AML-193 (cell line): ENCODE data around the gene DHRSX.
"Not testable (repeated sequence)": the region's sequence is repeated elsewhere in the genome, so short reads cannot be mapped to it uniquely, and the experiment has no call there.

Experiments
- DNase-seq, 2 experiments: peaks; one replicate each; lab custom pipeline; 2025; lab: John Stamatoyannopoulos, UW

The DHRSX gene

DNA sequence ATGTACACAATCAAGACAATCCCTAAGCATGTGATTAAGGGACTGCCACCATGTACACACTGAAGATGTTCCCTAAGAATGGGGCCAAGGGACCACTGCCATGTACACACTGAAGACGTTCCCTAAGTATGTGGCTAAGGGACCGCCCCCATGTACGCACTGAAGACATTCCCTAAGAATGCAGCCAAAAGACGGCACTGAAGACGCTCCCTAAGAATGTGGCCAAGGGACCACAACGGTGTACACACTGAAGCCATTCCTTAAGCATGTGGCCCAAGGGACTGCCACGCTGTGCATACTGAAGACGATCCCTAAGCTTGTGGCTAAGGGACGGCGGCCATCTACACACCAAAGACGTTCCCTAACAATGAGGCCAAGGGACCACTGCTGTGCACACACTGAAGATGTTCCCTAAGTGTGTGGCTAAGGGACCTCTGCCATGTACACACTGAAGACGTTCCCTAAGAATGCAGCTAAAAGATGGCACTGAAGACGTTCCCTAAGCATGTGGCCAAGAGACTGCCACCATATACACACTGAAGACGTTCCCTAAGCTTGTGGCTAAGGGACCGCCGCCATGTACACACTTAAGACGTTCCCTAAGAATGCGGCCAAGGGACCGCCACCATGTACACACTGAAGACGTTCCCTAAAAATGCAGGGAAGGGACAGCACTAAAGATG is 26.4 kb downstream of the DHRSX start:
- no peak for DNase-seq

DNA sequence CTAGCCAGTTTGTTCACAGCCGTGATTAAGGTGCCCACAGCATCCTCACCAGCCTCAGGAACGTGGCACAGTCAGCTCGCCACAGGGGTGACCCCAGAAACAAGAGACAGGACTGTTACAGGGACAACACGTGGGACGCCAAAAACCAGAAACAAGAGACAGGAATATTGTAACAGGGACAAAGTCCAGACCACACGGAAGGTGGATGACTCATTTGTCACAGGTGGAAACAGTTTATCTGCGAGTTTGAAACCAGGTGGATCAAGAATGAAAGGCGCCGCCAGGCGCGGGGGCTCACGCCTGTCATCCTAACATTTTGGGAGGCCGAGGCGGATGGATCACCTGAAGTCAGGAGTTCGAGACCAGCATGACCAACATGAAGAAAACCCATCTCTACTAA is 27.7 kb downstream of the DHRSX start:
- not testable (repeated sequence) for DNase-seq

- no peak for DNase-seq
Observed at GRCh38 chrX:2471641-2472040, 29.1 kb downstream of the DHRSX start.

DNA sequence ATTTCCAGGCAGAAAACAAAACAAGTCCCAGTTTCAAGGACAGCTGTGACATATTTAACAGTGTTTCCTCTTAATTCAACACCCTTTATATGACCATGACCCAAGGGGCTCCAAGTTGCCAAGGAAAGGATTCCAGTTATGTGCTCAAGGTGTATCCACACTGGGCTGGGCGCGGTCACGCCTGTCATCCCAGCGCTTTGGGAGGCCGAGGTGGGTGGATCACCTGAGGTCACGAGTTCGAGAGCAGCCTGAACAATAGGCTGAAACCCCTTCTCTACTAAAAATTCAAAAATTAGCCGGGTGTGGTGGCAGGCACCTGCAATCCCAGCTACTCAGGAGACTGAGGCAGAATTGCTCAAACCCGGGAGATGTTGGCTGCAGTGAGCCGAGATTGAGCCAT is 29.6 kb downstream of the DHRSX start:
- not testable (repeated sequence) for DNase-seq

DNA sequence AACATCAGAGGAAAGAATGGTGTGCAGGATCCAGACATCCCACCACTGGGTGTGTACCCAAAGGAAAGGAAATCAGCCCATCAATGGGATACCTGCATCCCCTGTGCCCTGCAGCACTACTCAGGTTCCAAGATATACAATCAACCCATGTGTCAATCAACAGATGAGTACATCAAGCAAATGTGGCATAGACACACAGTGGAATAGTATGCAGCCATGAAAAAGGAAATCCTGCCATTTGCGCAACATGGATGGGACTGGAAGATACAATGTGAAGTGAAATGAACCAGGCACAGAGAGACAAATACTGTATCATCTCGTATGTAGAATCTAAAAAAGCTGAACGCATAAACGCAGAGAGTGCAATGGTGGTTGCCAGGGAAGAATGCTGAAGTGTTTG is 30.9 kb downstream of the DHRSX start:
- DNase-seq = not testable (repeated sequence)

- DNase-seq = no peak
Observed at GRCh38 chrX:2469196-2469685, 31.5 kb downstream of the DHRSX start.

GRCh38 chrX:2468261-2469195 is 32.2 kb downstream of the DHRSX start:
- DNase-seq = no peak

GRCh38 chrX:2466876-2467656 is 33.7 kb downstream of the DHRSX start:
- DNase-seq = no peak

- no peak for DNase-seq
Observed at GRCh38 chrX:2464677-2465166, 36.1 kb downstream of the DHRSX start.

DNA sequence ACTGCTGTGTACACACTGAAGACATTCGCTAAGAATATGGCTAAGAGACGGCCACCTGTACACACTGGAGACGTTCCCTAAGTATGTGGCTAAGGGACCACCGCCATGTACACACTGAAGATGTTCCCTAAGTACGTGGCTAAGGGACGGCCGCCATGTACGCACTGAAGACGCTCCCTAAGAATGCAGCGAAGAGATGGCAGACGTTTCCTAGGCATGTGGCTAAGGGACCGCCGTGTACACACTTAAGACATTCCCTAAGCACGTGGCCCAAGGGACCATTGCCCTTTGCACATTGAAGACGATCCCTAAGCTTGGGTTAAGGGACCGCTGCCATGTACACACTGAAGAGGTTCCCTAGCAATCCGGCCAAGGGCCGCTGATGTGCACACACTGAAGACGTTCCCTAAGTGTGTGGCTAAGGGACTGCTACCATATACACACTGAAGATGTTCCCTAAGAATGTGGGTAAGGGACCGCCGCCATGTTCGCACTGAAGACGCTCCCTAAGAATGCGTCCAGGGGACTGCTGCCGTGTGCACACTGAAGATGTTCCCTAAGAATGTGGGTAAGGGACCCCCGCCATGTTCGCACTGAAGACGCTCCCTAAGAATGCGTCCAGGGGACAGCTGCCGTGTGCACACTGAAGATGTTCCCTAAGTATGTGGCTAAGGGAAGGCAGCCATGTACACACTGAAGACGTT is 36.7 kb downstream of the DHRSX start:
- DNase-seq = no peak

GRCh38 chrX:2463481-2463880 is 37.3 kb downstream of the DHRSX start:
- not testable (repeated sequence) for DNase-seq

GRCh38 chrX:2462780-2463179 is 38.0 kb downstream of the DHRSX start:
- DNase-seq = no peak

DNA sequence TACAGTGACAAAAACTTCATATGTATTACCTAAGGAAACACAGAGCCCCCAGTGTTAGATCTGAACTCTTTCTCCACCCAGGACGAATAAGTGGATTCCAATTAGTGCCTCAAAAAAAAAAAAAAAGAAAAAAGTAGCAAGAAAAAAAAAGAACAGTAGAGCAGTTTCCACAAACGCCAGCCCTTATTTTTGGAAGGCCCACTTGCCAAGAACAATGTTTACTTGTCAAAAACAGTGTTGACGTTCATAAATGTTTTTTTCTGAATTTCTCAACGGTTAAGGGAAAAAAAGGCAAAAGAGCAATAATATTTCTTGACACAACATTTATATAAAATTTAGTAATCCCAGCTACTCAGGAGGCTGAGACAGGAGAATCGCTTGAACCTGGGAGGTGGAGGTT is 38.7 kb downstream of the DHRSX start:
- DNase-seq = no peak

DNA sequence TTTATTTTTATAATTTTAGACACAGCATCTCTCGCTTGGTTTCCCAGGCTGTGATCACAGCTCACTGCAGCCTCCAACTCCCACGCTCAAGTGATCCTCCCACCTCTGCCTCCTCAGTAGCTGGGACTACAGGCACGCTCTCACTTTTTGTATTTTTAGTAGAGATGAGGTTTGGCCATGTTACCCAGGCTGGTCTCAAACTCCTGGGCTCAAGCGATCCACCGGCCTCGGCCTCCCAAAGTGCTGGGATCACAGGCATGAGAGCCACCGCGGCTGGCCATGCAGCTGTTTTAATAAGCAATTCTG is 39.1 kb downstream of the DHRSX start:
- no peak for DNase-seq

DNA sequence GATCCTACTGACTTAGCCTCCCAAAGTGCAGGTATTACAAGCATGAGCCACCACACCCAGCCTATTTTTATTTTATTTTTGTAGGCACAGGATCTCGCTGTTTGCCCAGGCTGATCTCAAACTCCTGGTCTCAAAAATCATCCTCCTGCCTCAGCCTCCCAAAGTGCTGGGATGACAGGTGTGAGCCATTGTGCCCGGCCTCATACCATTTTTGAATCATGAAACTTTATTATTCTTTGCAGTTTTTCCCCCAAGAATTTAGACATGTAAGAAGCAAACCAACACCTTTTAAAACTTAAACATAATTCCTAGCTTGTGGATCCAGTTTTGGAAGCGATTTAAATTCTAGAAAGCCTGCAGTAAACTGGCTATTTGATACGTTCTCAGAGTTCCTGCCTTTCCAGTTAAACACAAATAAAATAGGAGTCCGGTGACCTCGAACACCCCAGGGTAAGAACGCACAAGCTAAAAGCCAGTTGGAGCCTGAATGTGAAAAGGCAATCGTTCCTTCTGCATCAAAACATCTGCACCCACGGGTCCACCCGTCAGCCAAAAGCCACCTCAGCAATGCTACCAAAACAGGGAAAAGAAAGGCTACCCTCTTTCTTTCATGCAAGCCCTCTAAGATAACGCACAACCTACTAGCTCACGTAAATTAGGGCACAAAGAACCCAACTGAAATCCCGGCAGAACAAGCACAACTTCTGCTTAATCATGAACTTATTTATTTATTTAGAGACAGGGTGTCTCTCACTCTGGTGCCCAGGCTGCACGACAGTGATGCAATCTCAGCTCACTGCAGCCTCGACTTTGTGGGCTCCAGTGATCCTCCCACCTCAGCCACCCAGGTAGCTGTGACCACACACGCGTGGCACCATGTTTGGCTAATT is 39.7 kb downstream of the DHRSX start:
- not testable (repeated sequence) for DNase-seq

GRCh38 chrX:2460048-2460447 is 40.7 kb downstream of the DHRSX start:
- DNase-seq = not testable (repeated sequence)

GRCh38 chrX:2458309-2458708 is 42.5 kb downstream of the DHRSX start:
- DNase-seq = no peak

GRCh38 chrX:2457289-2458133 is 43.3 kb downstream of the DHRSX start:
- no peak for DNase-seq

DNA sequence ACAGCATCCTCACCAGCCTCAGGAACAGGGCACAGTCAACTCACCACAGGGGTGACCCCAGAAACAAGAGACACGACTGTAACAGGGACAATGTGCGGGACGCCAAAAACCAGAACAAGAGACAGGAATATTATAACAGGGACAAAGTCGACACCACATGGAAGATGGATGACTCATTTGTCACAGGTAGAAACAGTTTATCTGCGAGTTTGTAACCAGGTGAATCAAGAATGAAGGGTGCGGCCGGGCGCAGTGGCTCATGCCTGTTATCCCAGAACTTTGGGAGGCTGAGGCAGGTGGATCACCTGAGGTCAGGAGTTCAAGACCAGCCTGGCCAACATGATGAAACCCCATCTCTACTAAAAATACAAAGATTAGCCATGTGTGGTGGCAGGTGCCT is 44.7 kb downstream of the DHRSX start:
- DNase-seq = not testable (repeated sequence)

- not testable (repeated sequence) for DNase-seq
Observed at GRCh38 chrX:2454620-2455019, 46.2 kb downstream of the DHRSX start.
